Subcutaneous adipose tissue (tissue), 4 donors: ENCODE measurements around the gene MT1H. TPM values are rescaled to one million over a fixed set of nuclear protein-coding genes. Genes with fewer than 3 reads are reported as not detected.

ENCODE experiments used
- total RNA-seq, 4 donors: library from RNA; depleted of rRNA; stranded (reverse); fragments of >200 nt; gene quantifications; one replicate each; pipeline ENCODE4 v1.1.0, GENCODE V29; 2016
- TF ChIP-seq, protein P1 (sequence below): fragments of 450-650 bp; IDR thresholded peaks from one replicate; pipeline ENCODE4 v1.5.1; 2016; ENCODE audit warnings: low read depth, mild to moderate bottlenecking, control low read depth, antibody characterized with exemption, moderate library complexity

MT1H gene
- total RNA-seq, 4 donors from 2014 or later, result 11.9 TPM; not detected in 3

DNA sequence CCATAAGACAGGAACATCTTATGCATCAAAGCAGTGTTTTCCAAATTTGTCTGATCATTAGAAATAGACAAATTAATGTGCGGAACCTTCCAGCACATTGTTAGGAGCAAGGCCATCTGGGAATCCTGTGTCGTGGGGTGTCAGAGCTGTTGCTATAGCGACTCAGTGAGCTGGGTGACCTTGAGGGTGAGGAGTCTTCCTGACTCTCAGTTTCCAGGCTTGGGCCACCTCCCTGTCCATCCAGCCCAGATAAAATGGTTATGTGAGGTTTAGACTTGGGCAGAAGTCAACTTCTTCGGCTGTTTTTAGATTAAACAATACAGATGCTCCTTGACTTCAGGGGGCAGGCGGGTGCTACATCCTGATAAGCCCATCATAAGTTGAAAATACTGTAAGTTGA, 33.2 kb downstream of the MT1H start:
- TF ChIP-seq, protein P1, sequence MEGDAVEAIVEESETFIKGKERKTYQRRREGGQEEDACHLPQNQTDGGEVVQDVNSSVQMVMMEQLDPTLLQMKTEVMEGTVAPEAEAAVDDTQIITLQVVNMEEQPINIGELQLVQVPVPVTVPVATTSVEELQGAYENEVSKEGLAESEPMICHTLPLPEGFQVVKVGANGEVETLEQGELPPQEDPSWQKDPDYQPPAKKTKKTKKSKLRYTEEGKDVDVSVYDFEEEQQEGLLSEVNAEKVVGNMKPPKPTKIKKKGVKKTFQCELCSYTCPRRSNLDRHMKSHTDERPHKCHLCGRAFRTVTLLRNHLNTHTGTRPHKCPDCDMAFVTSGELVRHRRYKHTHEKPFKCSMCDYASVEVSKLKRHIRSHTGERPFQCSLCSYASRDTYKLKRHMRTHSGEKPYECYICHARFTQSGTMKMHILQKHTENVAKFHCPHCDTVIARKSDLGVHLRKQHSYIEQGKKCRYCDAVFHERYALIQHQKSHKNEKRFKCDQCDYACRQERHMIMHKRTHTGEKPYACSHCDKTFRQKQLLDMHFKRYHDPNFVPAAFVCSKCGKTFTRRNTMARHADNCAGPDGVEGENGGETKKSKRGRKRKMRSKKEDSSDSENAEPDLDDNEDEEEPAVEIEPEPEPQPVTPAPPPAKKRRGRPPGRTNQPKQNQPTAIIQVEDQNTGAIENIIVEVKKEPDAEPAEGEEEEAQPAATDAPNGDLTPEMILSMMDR, result no peak

DNA sequence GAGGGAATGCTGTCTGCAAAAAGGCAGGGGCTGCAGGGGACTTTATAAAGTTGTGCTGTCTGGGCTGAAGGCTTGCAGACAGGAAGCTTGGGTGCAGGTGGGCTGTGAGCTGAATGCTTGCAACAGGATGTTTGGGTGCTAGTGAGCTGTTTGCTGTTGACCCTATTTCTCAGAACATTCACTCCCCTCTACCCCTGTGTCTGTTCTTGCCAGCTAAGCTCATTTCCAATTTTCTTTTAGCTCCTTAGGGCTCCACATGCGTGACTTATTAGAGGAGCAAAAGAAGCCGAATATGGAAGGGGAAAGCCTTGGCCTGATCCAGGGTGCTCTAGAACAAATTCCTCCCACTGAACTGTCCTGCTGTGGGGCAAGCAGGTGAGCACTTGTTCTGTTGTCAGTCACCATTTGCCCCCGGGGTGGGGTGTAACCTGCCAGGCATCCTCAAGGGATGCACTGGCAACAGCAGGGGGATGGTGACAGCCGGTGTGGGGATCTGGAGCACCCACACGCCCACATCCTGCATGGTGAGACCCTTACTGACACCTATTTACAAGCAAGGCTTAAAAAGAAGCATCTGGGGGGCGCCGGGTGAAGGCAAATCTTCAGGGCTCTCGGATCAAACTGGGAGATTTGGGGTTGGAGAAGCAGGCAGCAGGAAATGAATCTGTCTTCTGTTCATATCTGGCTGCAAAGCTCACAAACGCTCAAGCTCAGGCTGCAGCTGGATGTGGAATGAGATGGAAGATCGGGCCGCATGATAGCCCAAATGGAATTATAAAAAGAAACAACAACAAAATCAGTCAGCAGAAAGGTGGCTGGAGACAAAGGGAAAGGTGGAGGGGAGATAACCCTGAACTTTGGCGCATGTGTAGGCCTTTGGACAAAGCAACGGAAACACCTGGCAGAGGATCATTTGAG, 39.2 kb downstream of the MT1H start:
- TF ChIP-seq, protein P1, result no peak

DNA sequence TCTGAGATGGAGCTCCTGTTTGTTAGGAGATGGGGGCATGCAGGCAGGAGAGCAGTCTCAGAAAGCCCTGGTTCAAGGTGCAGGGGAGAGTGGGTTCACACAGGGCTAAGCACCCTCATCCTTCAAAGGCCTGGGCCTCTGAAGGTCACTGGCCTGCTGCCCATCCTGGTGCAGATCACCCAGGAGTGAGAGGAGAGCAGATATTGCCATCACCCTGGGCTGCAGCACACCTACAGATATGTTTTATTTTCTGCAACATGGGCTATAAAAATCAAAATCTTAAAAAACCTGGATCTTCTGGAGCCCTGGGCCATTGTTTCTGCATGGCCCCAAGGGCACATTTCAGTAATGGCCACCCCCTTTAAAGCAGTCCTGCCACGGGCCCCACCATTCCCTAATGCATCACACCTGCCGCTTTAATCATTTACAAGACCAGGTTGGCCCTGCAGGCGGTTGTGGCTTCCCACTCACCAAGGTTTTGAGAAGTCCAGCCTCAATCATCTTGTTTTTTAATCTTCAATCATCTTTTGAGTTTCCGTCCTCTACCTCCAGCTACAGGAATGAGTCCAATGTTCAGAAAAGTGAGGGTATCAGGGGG, 39.9 kb downstream of the MT1H start:
- TF ChIP-seq, protein P1, result no peak

GRCh38 chr16:56710181-56710737, 40.6 kb downstream of the MT1H start:
- TF ChIP-seq, protein P1, result no peak

DNA sequence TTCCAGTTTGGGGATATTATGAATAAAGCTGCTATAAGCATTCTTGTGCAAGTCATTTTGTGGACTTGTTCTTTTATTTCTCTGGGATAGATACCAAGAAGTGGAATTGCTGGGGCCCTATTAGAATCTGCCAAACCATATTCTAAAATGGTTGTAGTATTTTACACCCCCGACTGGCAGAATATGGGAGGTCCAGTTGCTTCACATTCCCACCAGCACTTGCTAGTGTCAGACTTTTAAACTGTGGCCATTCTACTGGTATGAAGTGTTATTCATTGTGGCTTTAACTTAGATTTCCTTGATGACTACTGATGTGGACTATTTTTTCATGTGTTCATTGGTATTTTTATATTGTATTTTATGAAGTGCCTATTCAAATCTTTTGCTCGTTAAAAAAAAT, 42.2 kb downstream of the MT1H start:
- TF ChIP-seq, protein P1, result no peak

DNA sequence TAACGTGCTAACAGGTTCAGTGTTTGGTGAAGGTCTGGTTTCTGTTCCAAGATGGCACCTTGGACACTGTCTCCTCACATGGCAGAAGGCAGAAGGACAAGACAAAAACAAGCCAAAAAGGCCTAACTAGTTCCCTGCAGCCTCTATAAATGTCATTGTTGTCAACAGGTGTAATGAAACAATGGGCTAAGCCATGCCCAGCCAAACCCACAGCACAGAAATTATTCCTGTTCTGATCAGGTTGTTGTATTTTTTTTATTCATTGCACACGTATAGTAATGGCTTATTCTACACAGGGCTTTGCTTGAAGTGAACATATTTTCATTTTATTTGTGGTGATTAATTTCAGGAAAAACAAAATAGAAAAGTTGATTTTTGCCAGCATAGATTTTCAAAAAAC, 44.2 kb downstream of the MT1H start:
- TF ChIP-seq, protein P1, result no peak

DNA sequence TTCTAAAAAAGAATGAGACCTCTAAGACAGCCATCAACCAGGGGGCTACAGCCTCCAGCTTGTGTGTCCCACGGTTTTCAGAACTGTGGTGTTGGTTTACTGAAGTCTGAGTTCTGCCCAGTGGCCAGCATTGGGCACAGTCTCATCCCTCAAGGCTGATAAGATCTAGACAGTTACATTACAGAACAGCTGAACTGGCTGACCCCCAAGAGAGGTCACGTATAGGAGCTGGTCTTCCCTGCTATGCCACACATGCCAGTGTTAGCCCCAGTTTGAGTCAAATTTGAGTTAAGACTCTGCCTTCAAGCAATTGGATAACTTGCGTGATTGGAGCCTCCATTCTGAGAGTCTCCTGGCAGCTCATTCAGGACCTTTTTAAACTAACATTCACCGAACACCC, 45.5 kb downstream of the MT1H start:
- TF ChIP-seq, protein P1, result no peak
